KG1 (cell line): ENCODE data around the gene SIK3.

Source experiments
- DNase-seq: peaks from one replicate; lab custom pipeline; 2025; lab: John Stamatoyannopoulos, UW

Gene SIK3

DNA sequence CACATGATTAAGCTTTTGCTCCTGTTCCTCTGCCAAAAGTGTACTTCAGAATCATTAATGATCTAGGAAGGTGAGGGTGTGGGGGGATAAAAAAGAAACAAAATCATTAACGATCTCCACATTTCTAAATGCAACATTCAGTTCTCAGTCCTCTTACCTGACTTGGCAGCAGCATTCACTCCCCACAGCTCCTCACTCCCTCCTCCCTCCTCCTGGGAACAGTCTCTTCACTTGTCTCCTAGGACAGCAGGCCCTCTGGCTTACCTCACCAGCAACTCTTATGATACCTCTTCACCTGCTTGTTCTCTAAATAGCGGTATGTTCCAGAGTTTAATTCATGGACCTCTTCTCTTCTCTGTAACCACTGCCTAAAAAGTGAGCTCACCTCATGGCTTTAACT, 204.3 kb downstream of the SIK3 start:
- no peak for DNase-seq

DNA sequence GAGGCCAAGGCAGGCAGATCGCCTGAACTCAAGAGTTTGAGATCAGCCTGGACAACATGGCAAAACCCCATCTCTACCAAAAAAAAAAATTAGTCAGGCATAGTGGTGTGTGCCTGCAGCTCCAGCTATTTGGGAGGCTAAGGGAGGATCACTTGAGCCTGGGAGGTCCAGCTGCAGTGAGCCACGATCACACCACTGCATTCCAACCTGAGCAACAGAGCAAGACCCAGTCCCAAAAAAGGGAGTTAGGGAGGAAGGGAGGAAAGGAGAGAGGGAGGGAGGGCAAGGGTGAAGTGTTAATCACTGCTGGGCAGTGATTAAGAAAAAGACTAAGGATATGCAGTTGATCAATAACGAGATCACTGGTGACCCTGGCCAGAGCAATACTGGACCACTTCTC, 204.8 kb downstream of the SIK3 start:
- no peak for DNase-seq

DNA sequence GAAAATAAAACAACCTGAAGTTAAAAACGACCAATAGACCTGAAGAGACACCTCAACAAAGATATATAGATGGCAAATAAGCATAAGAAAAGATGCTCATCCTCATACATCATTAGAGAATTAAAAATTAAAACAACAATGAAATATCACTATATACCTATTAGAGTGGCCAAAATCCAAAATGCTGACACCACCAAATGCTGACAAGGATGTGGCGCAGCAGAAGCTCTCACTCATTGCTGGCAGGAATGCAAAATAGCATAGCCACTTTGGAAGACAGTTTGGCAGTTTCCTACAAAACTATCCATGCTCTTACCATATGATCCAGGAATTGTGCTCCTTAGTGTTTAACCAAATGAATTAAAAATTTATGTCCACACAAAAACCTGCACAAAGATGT, 205.9 kb downstream of the SIK3 start:
- no peak for DNase-seq

GRCh38 chr11:116891746-116892145, 206.5 kb downstream of the SIK3 start:
- DNase-seq = no peak

DNA sequence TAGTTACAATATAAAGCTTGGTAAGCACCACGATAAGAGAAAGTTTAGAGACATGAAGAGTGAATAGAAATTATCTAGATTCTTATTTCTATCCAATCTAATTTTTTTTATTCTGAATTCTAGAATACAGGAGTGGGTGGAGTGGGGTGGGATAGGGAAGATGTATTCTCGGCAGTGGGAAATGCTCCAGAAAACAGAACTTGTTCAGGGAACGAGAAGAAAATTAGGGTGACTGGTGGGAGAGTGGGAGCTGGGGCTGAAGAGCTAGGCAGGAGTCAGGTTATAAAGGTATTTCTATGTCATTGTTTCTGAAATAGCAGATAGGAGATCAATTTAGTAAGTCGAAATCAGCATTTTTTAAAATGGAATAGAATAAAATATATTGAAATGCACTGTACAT, 207.6 kb downstream of the SIK3 start:
- DNase-seq = no peak

DNA sequence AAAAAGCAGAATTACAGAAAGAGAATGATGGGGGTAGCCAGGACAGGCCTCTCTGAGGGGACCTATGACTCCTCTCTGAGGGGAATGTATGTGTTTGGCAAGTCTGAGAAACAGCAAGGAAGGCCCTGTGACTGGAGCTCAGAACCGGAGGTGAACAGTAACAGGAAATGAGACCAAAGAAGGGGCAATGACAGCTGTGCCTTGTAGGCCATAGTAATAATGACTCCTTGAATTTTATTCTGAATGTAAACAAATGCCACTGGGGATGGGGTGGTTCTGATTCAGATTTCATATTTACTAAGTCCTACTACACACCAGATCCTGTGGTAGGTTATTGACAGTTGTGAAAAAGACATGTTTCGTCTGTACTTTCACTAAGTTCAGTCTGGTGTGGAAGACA, 208.0 kb downstream of the SIK3 start:
- no peak for DNase-seq

- no peak for DNase-seq
Measured at GRCh38 chr11:116888884-116889549, 209.2 kb downstream of the SIK3 start.

DNA sequence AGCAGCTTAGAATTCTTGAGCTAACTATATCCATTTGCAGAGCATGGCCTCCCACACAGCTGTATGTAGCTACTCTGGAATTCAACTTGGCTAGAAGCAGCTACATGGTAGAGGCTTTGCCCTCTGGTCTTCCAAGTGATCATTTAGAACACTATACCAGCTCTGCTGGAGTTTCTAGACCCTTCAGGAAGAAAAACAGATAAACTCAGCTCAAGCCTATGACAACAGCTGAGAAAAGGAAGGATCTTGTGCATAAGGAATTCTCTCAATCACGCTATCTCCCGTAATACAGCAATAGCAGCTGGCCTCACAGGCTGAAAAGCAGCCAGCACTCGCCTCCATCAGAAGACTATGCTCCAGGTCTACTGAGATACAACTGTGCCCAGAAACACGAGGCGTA, 210.2 kb downstream of the SIK3 start:
- no peak for DNase-seq

- no peak for DNase-seq
Measured at GRCh38 chr11:116885951-116886655, 212.1 kb downstream of the SIK3 start.

DNA sequence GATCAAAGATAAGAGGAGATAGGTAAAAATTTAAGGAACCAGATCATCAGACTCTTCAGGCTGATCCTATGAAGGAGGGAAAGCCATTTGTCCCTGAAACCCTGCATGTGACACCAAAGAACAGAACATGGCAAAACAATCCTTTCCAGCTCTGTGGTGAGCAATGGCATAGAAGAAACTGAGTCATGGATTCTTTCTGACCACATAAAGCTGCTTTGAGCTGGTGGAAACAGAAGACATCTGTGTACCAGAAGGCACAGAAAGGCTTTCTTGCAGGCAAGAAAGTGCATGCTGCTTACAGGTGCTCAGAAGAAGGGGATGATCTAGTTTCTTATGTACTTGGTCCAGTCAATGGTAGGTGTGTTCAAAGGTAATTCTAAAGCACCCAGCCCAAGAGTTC, 215.8 kb downstream of the SIK3 start:
- no peak for DNase-seq

- DNase-seq = no peak
Measured at GRCh38 chr11:116881143-116881542, 217.1 kb downstream of the SIK3 start.

- peak; percentile 29 for DNase-seq
Measured at GRCh38 chr11:116879800-116880625, 218.2 kb downstream of the SIK3 start.

DNA sequence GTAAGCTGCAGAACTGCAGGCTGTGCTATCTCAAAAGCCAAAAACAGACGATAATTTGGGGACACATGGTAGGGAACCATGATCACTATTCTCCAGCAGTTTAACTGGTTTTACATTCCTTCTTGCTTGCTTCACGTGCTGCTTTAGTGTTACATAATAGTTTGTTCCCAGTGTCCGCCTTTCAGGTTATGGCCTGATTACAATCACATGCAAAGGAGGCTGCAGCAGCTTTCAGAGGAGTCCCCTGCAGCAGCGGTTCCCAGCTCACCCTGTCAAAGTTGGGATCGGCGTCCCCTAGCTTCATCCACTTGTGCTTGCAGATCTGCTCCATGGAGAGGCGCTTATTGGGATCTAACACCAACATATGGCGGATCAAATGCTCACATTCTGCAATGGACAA, 221.6 kb downstream of the SIK3 start:
- DNase-seq = no peak

DNA sequence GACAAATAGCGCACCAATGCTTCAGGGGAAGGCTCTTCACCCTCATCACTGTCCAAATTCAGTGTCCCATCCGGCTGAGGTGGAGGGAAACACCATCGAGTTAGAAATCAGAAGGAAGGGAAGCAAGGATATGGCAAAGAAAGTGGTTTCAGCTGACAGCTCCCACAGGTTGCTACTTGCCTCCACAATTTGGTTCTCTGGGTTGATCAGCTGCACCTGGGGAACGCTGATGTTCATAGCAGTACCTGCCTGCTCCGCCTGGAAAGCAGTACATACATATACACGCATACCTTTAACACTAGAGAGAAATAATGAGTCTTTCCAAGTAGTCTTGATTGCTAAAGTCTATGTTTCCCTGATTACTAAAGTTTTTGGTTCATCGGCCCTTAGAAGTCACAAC, 223.0 kb downstream of the SIK3 start:
- no peak for DNase-seq

GRCh38 chr11:116874251-116874650, 224.0 kb downstream of the SIK3 start:
- no peak for DNase-seq

- DNase-seq = no peak
Measured at GRCh38 chr11:116873381-116873780, 224.8 kb downstream of the SIK3 start.

GRCh38 chr11:116871248-116871647, 227.0 kb downstream of the SIK3 start:
- peak; percentile 34 for DNase-seq

DNA sequence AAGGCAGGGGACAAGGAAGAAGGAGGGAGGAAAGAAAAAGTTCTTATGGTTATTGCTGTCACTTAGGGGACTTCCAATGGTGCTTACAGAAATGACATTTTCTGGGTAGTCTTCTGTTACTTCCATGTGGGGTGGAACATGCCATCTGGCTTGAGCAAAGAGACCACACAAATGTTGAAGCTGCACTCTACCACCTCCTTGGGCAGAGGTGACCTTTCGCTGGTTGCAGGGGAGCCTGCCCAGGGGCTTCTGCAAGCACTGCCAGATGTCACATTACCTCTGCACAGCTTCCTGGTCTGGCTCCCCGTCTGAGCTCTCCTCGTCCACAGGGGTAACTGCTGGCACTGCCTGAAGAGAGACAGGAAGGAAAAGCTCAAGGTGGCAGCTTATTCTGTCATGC, 228.2 kb downstream of the SIK3 start:
- peak; percentile 56 for DNase-seq

GRCh38 chr11:116869610-116870009, 228.6 kb downstream of the SIK3 start:
- DNase-seq = no peak

- DNase-seq = no peak
Measured at GRCh38 chr11:116868066-116868465, 230.2 kb downstream of the SIK3 start.

- no peak for DNase-seq
Measured at GRCh38 chr11:116867619-116868018, 230.6 kb downstream of the SIK3 start.

DNA sequence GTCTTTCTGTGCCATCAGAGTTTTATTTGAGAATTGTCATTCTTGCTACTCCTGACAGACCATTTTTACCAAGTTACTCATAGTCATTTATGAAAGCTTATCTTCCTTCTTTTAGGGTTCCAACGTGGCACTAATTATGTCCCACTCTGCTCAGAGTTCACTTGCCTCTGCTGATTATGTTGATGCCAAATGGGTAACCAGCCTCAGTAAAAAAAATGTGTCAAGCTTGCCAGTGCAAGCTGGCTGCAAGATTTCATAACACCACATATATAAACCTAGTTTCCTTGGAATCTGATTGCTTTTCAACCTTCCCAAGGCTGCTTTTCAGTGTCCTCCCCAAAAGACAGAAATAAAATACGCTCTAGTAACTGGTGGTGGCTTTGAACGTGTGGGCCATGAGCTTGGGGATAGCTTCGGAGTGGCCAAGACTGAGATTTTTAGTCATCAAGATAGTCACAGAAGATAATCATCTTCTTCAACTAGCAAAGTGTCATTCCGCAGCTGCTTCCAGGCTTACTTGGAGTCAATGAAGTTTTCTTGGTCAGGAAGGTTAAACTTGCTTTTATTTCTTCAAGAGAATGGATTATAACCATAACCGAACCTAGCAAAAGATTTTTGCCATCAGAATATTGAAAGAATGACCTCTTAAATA, 231.3 kb downstream of the SIK3 start:
- no peak for DNase-seq

- DNase-seq = no peak
Measured at GRCh38 chr11:116865696-116866095, 232.5 kb downstream of the SIK3 start.
